ENCODE measurements around the gene GABRB2. TPM values are rescaled to one million over a fixed set of nuclear protein-coding genes. Genes with fewer than 3 reads are reported as not detected.

GABRB2 gene
- total RNA-seq, 1 experiment from 2014 or later = not detected

DNA sequence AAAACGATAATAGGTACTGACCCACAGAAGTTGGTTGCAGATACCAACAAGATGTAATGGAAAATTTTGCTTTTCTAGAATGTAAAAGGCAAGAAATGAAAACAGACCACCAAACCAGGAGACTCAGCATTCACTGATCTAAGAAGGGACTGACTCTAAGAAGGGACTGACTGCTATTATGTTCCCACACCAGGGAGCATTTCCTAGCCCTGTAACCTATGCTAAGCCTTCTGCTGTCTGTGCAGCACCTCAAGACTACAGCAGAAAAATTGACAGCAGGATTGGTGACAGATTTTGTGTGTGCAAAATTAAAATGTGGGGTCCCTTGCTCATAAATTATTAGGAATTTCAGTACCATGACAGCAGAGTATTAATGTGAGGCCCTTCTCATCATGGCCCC, 154.8 kb downstream of the GABRB2 start:
- no peaks in the 10 kb centered on the region for H3K9me2 ChIP-seq (ENCODE audit: insufficient read depth)
- ChIA-PET RAD21 (ENCODE audit: low non-redundant PET in 1 of 2, low total read pairs in 2 of 2, uncharacterized antibody in 2 of 2, unreplicated experiment in 2 of 2) (no interaction called here), CTCF (no interaction called here), POLR2A (no interaction called here)
- BruUV-seq (replicated peaks) = no TSS peak
- H3K27ac ChIP-seq (ENCODE audit: low read depth, low read length) = no peak overlapping the region
- H3K79me2 ChIP-seq (ENCODE audit: insufficient read depth, low read length) = no peaks in the 10 kb centered on the region
- no peak overlapping the region for H3K9ac ChIP-seq (ENCODE audit: low read length)
- no peaks in the 10 kb centered on the region for H3K27me3 ChIP-seq (ENCODE audit: insufficient read depth, low read length)
- no peaks in the 10 kb centered on the region; the same call in 1 of the 2 replicates for H4K20me1 ChIP-seq (ENCODE audit: insufficient read depth)
- no peaks in the 10 kb centered on the region for H3K36me3 ChIP-seq (ENCODE audit: control insufficient read depth in 1 of 2, insufficient read depth in 2 of 2, low read length in 2 of 2)
- H3K4me2 ChIP-seq (ENCODE audit: low read length) = no peak overlapping the region
- H3K4me1 ChIP-seq (ENCODE audit: control insufficient read depth in 1 of 2, insufficient read depth in 2 of 2, low read length in 2 of 2) = no peaks in the 10 kb centered on the region
- intact Hi-C loops (cut with micrococcal nuclease) = no loop called here
- TF ChIP-seq, protein P1, sequence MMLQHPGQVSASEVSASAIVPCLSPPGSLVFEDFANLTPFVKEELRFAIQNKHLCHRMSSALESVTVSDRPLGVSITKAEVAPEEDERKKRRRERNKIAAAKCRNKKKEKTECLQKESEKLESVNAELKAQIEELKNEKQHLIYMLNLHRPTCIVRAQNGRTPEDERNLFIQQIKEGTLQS (IDR thresholded peaks at IDR 0.05) = no peak
- TF ChIP-seq SRF (IDR thresholded peaks at IDR 0.05; ENCODE audit: low read depth) (no peak), CEBPB (IDR thresholded peaks at IDR 0.05; ENCODE audit: low read depth) (no peak), SIN3A (IDR thresholded peaks at IDR 0.05; ENCODE audit: low read depth) (no peak), CTCF (IDR thresholded peaks at IDR 0.05 in 2 of 3, conservative IDR thresholded peaks at IDR 0.05 in 1 of 3; ENCODE audit: borderline replicate concordance in 1 of 3, insufficient read depth in 1 of 3, low read depth in 2 of 3, low read length in 2 of 3) (no peak), CBX3 (IDR thresholded peaks at IDR 0.05; ENCODE audit: low read depth) (no peak), TCF7L2 (IDR thresholded peaks at IDR 0.05; ENCODE audit: borderline replicate concordance, extremely low read depth, insufficient read depth, insufficient read length) (no peak), MAX (IDR thresholded peaks at IDR 0.05) (no peak), SP1 (IDR thresholded peaks at IDR 0.05; ENCODE audit: low read depth) (no peak), FOSL1 (IDR thresholded peaks at IDR 0.05; ENCODE audit: low read depth) (no peak), RAD21 (IDR thresholded peaks at IDR 0.05; ENCODE audit: low read depth) (no peak), YY1 (IDR thresholded peaks at IDR 0.05; ENCODE audit: extremely low read depth, insufficient replicate concordance, low read depth, low read length) (no peak), EZH2phosphoT487 (IDR thresholded peaks at IDR 0.05; ENCODE audit: borderline replicate concordance) (no peak), ZNF274 (IDR thresholded peaks at IDR 0.05; ENCODE audit: low read depth, low read length) (no peak), POLR2AphosphoS5 (IDR thresholded peaks at IDR 0.05; ENCODE audit: low read depth, low read length) (no peak), POLR2A (IDR thresholded peaks at IDR 0.05; ENCODE audit: borderline replicate concordance, extremely low read depth, insufficient read depth, insufficient read length) (no peak), EGR1 (IDR thresholded peaks at IDR 0.05; ENCODE audit: low read depth) (no peak), EZH2 (IDR thresholded peaks at IDR 0.05) (no peak)
- TF ChIP-seq, protein P2, sequence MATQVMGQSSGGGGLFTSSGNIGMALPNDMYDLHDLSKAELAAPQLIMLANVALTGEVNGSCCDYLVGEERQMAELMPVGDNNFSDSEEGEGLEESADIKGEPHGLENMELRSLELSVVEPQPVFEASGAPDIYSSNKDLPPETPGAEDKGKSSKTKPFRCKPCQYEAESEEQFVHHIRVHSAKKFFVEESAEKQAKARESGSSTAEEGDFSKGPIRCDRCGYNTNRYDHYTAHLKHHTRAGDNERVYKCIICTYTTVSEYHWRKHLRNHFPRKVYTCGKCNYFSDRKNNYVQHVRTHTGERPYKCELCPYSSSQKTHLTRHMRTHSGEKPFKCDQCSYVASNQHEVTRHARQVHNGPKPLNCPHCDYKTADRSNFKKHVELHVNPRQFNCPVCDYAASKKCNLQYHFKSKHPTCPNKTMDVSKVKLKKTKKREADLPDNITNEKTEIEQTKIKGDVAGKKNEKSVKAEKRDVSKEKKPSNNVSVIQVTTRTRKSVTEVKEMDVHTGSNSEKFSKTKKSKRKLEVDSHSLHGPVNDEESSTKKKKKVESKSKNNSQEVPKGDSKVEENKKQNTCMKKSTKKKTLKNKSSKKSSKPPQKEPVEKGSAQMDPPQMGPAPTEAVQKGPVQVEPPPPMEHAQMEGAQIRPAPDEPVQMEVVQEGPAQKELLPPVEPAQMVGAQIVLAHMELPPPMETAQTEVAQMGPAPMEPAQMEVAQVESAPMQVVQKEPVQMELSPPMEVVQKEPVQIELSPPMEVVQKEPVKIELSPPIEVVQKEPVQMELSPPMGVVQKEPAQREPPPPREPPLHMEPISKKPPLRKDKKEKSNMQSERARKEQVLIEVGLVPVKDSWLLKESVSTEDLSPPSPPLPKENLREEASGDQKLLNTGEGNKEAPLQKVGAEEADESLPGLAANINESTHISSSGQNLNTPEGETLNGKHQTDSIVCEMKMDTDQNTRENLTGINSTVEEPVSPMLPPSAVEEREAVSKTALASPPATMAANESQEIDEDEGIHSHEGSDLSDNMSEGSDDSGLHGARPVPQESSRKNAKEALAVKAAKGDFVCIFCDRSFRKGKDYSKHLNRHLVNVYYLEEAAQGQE (IDR thresholded peaks at IDR 0.05; ENCODE audit: low read depth) = no peak
- H2AFZ ChIP-seq (ENCODE audit: low read depth, low read length, poor library complexity, severe bottlenecking) = no peak overlapping the region
- peaks cover 0 to 10% of the 10 kb centered on the region in 2 experiments; a peak in 2 of 4 replicates for H3K9me3 ChIP-seq (ENCODE audit: control insufficient read depth in 1 of 2, insufficient read depth in 1 of 2, low read depth in 1 of 2, low read length in 2 of 2)
- no peak overlapping the region for H3K4me3 ChIP-seq (replicated peaks in 1 of 2; ENCODE audit: low read depth in 1 of 2, low read length in 2 of 2)
- ATAC-seq (no peak), DNase-seq (ENCODE audit: low read depth, low spot score) (no peak)
